Calu3 (cell line): ENCODE results near the gene PRR7. TPM values are rescaled to one million over a fixed set of nuclear protein-coding genes. Genes with fewer than 3 reads are reported as not detected.

Experiments used
- BruUV-seq: library from RNA; stranded (reverse); fragments of 400-500 nt; replicated peaks from 2 replicates; lab custom pipeline; 2021; lab: Mats Ljungman, UMichigan
- CTCF ChIA-PET: fragments of 300-600 bp; sonication (Branson Sonifier 250); formaldehyde crosslinking; loops from one replicate; lab custom pipeline; 2022; ENCODE audit warnings: antibody characterized with exemption; lab: Charles Lee
- DNase-seq: peaks from one replicate; pipeline ENCODE4 v3.0.0; 2022
- H3K27ac Mint-ChIP-seq: one replicate; pipeline ENCODE4 v1.8.0; 2022; ENCODE audit warnings: mixed read lengths; ENCODE audit not compliant: unreplicated experiment
- H3K27me3 Mint-ChIP-seq: one replicate; pipeline ENCODE4 v1.8.0; 2022; ENCODE audit warnings: mixed read lengths; ENCODE audit not compliant: unreplicated experiment
- H3K36me3 Mint-ChIP-seq: one replicate; pipeline ENCODE4 v1.8.0; 2022; ENCODE audit warnings: mild to moderate bottlenecking, moderate library complexity, mixed read lengths; ENCODE audit not compliant: insufficient read depth, unreplicated experiment
- H3K4me1 Mint-ChIP-seq: one replicate; pipeline ENCODE4 v1.8.0; 2022; ENCODE audit warnings: mild to moderate bottlenecking, low read depth, mixed read lengths; ENCODE audit not compliant: unreplicated experiment
- H3K4me3 Mint-ChIP-seq: one replicate; pipeline ENCODE4 v1.8.0; 2022; ENCODE audit warnings: mild to moderate bottlenecking, low read depth, moderate library complexity, mixed read lengths; ENCODE audit not compliant: unreplicated experiment
- H3K9me3 Mint-ChIP-seq: one replicate; pipeline ENCODE4 v1.8.0; 2022; ENCODE audit warnings: low read depth, mixed read lengths; ENCODE audit not compliant: unreplicated experiment
- intact Hi-C: fragments of 100-400 bp; cut with micrococcal nuclease; formaldehyde crosslinking; loops from one replicate; pipeline ENCODE4 v1.10.0; 2022; ENCODE audit not compliant: unreplicated experiment
- total RNA-seq: library from RNA; stranded (reverse); gene quantifications from 2 replicates; pipeline ENCODE4 v1.2.3, GENCODE V29; 2022
- TF ChIP-seq, protein P1 (sequence below): fragments of 200-600 bp; IDR thresholded peaks from one replicate; pipeline ENCODE4 v1.8.0; 2022; ENCODE audit warnings: antibody characterized with exemption; ENCODE audit not compliant: unreplicated experiment

Gene PRR7
- total RNA-seq, 1 experiment from 2014 or later, result 25.2 TPM

DNA sequence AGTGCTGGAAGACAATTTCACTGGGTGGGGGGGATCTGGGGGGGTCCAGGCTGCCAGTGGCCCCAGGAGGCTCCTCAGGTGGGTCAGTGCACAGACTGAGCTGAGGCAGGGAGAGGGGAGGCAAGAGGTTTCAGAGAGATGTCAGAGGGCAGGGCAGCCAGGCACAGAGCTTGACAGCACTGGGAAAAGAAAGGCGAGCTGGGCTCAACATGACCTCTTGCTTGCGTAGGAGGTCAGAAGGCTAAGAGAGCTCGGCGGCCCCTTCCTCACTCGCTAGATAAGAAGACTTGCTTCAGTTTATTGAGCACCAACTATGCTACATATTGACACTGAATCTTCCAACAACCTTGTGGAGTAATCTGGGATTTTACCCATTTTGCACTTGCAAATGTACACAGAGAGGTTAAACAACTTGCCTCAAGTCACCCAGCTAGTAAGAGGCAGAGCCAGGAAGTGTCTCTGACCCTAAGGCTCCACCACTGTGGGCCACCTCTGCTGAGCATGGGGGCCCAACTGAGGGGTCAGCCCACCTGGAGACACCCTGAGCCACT, 47.3 kb downstream of the PRR7 start:
- H3K27me3 Mint-ChIP-seq, result peaks cover 11% of the 10 kb centered on the region
- DNase-seq, result no peak
- intact Hi-C loops, result no loop called here

GRCh38 chr5:177494346-177495195, 48.0 kb downstream of the PRR7 start:
- Mint-ChIP-seq H3K4me1 (peaks cover 28% of the 10 kb centered on the region), H3K27ac (peak overlapping the region; percentile 78)

More for the DNA sequence above, 47.3 kb downstream of the PRR7 start:
- BruUV-seq, result TSS peak; percentile 0
- H3K27ac Mint-ChIP-seq, result peak overlapping the region; percentile 78
- no peaks in the 10 kb centered on the region for H3K9me3 Mint-ChIP-seq
- CTCF ChIA-PET, result interaction anchor here (0.6 to 5.1 kb wide), 4 partner anchors 15 to 1007 kb away, joined by 3 to 18 read pairs (median 4); no protein-coding TSS in a partner anchor
- H3K4me3 Mint-ChIP-seq, result peak overlapping the region; percentile 68
- peaks cover 99% of the 10 kb centered on the region for H3K36me3 Mint-ChIP-seq
- H3K4me1 Mint-ChIP-seq, result peaks cover 26% of the 10 kb centered on the region
- TF ChIP-seq, protein P1, sequence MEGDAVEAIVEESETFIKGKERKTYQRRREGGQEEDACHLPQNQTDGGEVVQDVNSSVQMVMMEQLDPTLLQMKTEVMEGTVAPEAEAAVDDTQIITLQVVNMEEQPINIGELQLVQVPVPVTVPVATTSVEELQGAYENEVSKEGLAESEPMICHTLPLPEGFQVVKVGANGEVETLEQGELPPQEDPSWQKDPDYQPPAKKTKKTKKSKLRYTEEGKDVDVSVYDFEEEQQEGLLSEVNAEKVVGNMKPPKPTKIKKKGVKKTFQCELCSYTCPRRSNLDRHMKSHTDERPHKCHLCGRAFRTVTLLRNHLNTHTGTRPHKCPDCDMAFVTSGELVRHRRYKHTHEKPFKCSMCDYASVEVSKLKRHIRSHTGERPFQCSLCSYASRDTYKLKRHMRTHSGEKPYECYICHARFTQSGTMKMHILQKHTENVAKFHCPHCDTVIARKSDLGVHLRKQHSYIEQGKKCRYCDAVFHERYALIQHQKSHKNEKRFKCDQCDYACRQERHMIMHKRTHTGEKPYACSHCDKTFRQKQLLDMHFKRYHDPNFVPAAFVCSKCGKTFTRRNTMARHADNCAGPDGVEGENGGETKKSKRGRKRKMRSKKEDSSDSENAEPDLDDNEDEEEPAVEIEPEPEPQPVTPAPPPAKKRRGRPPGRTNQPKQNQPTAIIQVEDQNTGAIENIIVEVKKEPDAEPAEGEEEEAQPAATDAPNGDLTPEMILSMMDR, result no peak

GRCh38 chr5:177495243-177496060, 48.8 kb downstream of the PRR7 start:
- TSS peak; percentile 17 for BruUV-seq
- Mint-ChIP-seq H3K36me3 (peaks cover 84% of the 10 kb centered on the region), H3K4me3 (peak overlapping the region; percentile 68), H3K4me1 (peaks cover 30% of the 10 kb centered on the region), H3K9me3 (no peaks in the 10 kb centered on the region), H3K27me3 (peaks cover 20% of the 10 kb centered on the region), H3K27ac (peak overlapping the region; percentile 78)
- intact Hi-C loops, result loop anchor here (2.0 kb wide), 1 partner anchor 39 kb away; no protein-coding TSS in a partner anchor
- DNase-seq, result peak; percentile 81
- CTCF ChIA-PET, result interaction anchor here (0.7 to 5.1 kb wide), 12 partner anchors 17 to 409 kb away, joined by 3 to 27 read pairs (median 4); partner anchors contain the start of gene FGFR4
- TF ChIP-seq, protein P1, result peak; percentile 3

More at GRCh38 chr5:177494346-177495195, 48.0 kb downstream of the PRR7 start:
- H3K36me3 Mint-ChIP-seq, result peaks cover 93% of the 10 kb centered on the region
- H3K27me3 Mint-ChIP-seq, result peaks cover 18% of the 10 kb centered on the region
- intact Hi-C loops, result no loop called here
- DNase-seq, result peak; percentile 95
- peak overlapping the region; percentile 68 for H3K4me3 Mint-ChIP-seq
- H3K9me3 Mint-ChIP-seq, result no peaks in the 10 kb centered on the region
- no TSS peak for BruUV-seq
- TF ChIP-seq, protein P1, result peak; percentile 35
- CTCF ChIA-PET, result interaction anchor here (0.6 to 5.1 kb wide), 12 partner anchors 12 to 1008 kb away, joined by 3 to 27 read pairs (median 4); no protein-coding TSS in a partner anchor
